ENCODE measurements around the gene SRPK2.

The SRPK2 gene

DNA sequence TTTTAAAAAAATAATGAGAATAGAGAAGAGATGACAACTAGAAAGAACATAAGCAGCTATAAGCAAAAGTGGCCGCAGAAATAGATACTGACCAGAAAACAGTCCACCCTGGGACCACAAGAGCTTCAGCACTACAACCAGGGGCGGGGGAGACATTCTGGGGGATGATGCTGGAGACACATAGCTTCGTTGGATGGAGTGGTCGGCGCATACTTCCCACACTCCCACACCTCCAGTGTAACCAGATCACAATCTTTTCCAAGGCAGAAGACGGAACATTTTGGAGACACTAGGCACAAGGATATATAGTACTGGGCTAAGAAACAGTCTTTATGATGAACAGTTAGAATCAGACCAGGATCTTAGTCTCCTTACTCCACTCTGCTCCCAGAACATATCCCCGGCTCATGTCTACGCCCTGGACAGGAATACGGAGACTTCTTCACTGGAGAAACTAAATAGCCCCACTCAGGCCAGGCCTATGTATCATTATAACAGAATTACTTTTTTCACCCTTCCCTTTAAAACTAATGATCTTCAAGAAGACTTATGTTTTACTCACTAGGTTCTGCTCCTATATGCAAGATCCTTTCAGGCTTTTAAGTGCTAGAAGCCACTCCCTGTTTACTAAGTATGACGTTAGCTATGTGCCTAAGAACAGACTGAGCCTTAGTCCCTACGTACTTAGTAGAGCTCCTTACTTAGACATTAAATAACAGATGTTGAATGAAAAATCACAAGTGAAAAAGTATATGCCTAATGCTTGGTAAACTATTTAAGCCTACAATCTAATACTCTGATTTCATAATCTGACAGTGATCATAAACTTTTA is 169.6 kb downstream of the SRPK2 start:
- peak; percentile 71 for DNase-seq (ENCODE audit: low read depth)
- TF ChIP-seq, protein P1, sequence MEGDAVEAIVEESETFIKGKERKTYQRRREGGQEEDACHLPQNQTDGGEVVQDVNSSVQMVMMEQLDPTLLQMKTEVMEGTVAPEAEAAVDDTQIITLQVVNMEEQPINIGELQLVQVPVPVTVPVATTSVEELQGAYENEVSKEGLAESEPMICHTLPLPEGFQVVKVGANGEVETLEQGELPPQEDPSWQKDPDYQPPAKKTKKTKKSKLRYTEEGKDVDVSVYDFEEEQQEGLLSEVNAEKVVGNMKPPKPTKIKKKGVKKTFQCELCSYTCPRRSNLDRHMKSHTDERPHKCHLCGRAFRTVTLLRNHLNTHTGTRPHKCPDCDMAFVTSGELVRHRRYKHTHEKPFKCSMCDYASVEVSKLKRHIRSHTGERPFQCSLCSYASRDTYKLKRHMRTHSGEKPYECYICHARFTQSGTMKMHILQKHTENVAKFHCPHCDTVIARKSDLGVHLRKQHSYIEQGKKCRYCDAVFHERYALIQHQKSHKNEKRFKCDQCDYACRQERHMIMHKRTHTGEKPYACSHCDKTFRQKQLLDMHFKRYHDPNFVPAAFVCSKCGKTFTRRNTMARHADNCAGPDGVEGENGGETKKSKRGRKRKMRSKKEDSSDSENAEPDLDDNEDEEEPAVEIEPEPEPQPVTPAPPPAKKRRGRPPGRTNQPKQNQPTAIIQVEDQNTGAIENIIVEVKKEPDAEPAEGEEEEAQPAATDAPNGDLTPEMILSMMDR (conservative IDR thresholded peaks at IDR 0.05; ENCODE audit: control insufficient read depth, insufficient read depth, low read depth, low read length), result no peak
- no peak overlapping the region for H3K4me3 ChIP-seq (ENCODE audit: control insufficient read depth, low read depth, low read length)

DNA sequence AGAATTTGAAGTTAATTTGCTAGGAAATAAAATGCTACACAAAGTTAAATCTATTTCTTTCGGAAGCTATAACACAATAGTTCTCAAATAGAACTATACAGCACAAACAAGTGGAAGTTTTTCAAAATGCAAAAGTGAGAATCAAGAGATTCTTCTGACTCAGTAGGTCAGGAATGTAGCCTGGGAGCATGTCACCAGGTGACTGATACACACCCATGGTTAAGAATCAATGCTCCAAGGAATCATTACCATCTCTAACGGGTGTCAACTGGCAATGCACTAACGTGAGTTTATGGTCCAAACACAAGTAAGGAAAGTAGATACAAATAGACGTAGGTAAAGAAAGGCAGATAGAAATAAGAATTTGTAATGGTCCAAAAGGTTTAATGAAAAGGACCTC is 170.5 kb downstream of the SRPK2 start:
- H3K4me3 ChIP-seq (ENCODE audit: control insufficient read depth, low read depth, low read length), result no peak overlapping the region
- TF ChIP-seq, protein P1 (conservative IDR thresholded peaks at IDR 0.05; ENCODE audit: control insufficient read depth, insufficient read depth, low read depth, low read length), result no peak
- no peak for DNase-seq (ENCODE audit: low read depth)

- H3K4me3 ChIP-seq (ENCODE audit: control insufficient read depth, low read depth, low read length), result no peak overlapping the region
- TF ChIP-seq, protein P1 (conservative IDR thresholded peaks at IDR 0.05; ENCODE audit: control insufficient read depth, insufficient read depth, low read depth, low read length), result no peak
- no peak for DNase-seq (ENCODE audit: low read depth)
Measured at GRCh38 chr7:105216786-105217185, 171.9 kb downstream of the SRPK2 start.

- no peak overlapping the region for H3K4me3 ChIP-seq (ENCODE audit: control insufficient read depth, low read depth, low read length)
- TF ChIP-seq, protein P1 (conservative IDR thresholded peaks at IDR 0.05; ENCODE audit: control insufficient read depth, insufficient read depth, low read depth, low read length), result no peak
- DNase-seq (ENCODE audit: low read depth), result no peak
Measured at GRCh38 chr7:105215821-105216220, 172.9 kb downstream of the SRPK2 start.

GRCh38 chr7:105215182-105215581 is 173.5 kb downstream of the SRPK2 start:
- DNase-seq (ENCODE audit: low read depth), result no peak

DNA sequence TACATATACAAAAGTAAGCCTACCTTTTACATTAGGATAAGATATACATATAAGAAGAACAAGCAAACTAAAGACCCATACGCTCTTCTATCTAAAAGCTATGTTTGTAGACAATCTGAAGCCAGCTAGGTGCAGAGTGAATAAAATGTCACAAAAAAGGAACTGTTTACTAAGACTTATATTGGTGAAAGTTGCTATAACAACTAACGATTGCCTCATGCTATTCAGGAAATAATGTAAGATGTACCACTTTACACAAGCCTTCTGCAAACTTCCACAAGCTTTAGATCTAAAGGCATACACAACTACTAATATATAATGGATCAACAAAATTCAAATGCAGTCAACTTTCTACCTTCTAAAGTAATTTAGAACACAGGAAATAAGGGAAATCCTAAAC is 175.1 kb downstream of the SRPK2 start:
- TF ChIP-seq, protein P1 (conservative IDR thresholded peaks at IDR 0.05; ENCODE audit: control insufficient read depth, insufficient read depth, low read depth, low read length), result no peak
- DNase-seq (ENCODE audit: low read depth), result no peak
- H3K4me3 ChIP-seq (ENCODE audit: control insufficient read depth, low read depth, low read length), result no peak overlapping the region

More at GRCh38 chr7:105215182-105215581, 173.5 kb downstream of the SRPK2 start:
- TF ChIP-seq, protein P1 (conservative IDR thresholded peaks at IDR 0.05; ENCODE audit: control insufficient read depth, insufficient read depth, low read depth, low read length), result no peak
- no peak overlapping the region for H3K4me3 ChIP-seq (ENCODE audit: control insufficient read depth, low read depth, low read length)
